ENCODE results near the gene ATRAID.
"Not testable (repeated sequence)": the region's sequence is repeated elsewhere in the genome, so short reads cannot be mapped to it uniquely, and the experiment has no call there.

The ATRAID gene

DNA sequence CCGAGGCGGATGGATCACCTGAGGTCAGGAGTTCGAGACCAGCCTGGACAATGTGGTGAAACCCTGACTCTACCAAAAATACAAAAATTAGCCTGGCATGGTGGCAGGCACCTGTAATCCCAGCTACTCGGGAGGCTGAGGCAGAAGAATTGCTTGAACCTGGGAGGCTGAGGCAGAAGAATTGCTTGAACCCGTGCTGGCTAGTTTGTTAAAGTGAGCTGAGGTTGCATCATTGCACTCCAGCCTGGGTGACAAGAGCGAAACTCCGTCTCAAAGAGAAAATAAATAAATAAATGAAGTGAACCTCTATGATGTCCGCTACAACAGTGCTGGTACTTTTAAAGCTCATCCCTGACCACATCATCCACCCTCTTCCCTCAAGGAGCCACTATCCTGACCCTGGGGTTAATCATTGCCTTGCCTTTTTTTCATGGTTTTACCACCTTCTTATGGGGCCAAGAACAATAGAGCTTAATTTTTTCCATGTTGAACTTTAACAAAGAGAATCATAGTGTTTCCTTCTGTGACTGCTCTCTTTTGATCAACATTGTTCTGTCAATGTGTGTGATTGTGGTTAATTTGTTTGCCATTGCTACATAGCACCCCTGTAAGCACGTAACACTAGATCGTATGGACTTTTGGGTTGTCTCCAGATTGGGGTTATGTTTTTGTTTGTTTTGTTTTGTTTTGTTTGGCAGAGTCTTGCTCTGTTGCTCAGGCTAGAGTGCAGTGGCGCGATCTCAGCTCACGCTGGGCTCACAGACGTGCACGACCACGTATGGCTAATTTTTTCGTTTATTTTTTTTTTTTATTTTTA lies 17.1 kb upstream of the ATRAID start:
- DNase-seq = no peak

DNA sequence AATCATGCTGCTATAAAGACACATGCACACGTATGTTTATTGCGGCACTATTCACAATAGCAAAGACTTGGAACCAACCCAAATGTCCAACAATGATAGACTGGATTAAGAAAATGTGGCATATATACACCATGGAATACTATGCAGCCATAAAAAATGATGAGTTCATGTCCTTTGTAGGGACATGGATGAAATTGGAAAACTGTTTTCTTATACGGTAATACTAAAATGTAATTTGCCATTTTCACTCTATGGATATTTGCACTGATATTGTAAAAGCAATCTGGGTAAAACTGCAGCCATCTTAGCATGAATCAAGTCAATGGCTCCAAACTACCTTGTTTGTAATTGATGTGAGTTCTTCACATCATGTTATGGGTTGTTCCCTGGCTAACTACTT lies 16.0 kb upstream of the ATRAID start:
- not testable (repeated sequence) for DNase-seq

DNA sequence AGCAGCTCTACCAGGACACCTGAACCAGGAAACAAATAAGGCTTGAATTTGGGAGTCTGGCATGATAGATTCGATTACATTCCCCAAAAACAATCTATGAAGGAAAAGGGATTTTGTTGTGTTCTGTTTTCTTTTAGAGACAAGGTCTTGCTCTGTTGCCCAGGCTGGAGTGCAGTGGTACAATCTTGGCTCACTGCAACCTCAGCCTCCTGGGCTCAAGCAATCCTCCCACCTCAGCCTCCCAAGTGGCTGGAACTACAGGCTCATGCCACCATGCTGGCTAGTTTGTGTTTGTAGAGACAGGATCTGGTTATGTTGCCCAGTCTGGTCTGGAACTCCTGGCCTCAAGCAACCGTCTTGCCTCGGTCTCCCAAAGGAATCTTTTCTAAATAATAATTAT lies 13.8 kb upstream of the ATRAID start:
- not testable (repeated sequence) for DNase-seq

DNA sequence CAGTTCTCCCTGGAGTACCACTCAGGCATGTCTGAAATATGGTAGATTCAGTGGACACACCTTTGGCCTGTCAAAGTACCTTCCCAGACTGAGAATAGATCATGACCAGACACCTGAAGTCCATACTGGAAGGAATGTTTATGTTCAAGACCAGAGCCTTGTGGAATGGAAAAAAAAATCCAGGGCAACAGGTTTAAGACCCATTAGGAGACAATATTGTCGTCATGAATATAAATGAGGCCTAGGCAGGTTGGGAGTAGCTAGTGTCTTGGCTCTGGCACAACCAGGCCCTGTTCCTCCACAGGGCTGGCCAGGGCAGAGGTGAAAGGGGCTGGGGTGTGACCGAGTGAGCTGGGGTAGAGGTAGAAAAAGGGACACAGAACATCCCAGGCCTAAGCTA lies 13.2 kb upstream of the ATRAID start:
- DNase-seq = no peak

DNA sequence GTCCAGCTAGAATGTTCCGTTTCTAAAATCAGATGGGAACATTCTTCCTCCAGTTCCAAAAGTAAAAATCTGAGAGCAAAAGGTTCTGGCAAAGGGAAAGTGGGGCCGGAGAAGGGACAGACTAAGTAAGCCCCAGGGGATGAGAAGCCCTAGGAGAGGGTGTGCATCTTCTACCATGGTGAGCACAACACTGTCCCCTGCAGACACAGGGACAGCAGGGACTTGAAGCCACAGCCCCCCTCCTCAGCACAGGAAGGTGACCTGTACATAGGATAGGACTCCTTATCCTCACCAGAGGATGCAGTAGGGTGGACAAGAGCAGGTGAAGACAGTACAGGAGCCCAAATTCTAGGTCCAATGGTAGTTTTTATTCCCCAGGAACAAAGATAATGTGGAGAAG lies 12.6 kb upstream of the ATRAID start:
- no peak for DNase-seq

DNA sequence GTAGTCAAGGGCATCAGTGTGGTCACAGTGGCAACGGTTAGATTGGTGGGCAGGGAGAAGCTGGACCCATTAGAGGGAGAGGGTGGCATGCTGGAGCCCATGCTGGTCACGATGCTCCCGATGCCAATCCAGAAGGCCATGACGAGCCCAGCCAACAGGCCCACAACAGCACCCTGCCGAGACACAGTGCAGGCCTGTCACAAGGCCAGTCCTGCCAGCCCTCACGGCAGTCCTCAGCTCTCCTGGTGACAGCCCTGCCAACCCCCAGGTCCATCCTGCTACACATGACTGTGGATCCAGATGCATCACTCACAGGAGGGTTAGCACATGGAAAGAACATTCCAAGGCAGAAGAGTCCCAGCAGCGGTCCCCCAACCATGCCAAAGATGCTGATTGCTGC lies 10.2 kb upstream of the ATRAID start:
- no peak for DNase-seq

DNA sequence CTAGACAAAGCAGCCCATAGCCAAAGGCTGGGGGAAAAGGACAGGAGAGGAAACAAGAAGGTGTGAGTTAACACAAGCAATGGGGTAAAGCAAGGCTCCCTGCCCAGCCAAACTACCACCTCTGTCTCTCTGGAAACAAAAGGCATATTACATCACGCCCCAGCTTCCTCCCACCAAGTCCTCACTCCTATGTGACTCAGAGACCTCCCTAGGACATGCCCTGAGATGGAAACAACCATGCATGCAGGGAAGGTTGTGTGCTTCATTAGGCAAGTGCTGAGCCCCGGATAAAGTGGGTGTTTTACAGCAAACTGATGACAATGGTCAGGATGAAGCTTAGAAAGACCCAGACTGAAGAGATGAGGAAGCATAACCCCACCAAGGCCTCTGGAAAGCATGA lies 9.0 kb upstream of the ATRAID start:
- DNase-seq = no peak

DNA sequence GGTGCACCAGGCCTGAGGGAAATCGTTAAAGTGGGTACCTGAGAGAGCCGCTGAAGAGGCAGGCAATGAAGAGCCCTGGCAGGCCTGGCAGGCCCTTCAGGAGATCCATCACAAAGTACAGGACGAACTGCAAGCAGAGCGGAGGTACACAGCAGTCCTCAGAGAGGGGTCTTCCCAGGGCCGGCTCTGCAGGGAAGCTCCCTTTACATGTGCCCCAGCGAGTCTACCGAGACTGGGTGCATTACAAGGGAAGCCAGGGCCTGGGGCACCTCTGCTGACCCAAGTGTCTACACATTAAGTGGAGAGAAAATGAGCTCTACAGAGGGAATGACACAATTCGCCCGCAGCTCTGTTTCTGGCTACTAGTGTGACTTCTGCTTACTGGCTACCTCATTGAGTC lies 8.1 kb upstream of the ATRAID start:
- no peak for DNase-seq

DNA sequence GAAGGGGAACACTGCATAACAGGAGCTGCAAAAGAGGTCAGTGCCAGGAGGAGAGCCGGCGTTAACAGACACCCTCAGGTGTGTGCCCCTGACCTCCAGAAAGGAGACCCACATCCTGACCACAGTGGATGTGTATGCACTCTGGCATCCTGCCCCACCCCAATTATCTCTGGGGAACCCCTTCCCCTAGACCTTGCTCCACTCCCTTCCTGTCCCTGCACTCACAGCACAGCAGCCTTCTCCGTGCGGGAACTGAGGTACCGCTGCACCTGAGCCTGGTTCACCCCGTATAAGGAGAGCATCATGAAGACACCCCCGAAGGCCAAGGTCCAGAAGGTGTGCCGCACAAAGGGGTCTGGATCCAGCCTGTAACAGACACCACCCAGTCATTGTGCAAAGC lies 7.3 kb upstream of the ATRAID start:
- DNase-seq = no peak

DNA sequence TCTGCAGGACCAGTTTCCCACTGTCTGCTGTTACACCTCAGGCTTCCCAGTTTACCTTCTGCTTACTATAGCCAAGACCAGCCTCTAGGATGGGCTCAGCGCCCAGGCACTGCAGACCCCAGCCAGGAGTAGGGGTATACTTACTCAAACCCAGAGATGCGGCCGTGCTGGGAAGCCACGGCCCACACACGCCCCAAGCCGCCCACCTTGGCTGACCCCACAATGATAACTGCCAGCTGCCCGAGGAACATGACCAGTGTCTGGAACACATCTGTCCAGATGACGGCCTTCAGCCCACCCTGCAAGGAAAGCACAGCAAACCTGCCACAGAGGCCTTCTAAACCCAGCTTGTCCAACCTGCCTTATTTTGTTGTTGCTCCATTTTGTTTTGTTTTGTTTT lies 6.6 kb upstream of the ATRAID start:
- no peak for DNase-seq

DNA sequence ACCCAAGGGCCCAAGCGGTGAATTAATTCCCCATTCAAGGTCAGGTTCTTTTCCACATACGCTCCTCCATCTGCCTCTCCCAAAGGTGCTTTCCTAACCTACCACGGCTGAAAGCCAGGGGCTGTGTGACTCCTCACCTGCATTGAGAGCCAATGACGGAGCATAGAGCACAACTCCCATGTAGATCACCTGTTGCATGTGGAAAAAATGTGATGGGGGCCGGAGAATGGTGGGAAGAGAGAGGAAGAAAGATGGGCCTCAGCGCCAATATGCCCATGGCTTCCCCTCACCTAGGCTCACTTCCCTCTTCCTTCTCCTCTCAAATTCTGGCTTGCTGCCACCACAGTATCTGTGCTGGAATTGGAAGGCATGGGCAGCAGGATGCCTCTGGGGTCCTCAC lies 5.5 kb upstream of the ATRAID start:
- DNase-seq = no peak

DNA sequence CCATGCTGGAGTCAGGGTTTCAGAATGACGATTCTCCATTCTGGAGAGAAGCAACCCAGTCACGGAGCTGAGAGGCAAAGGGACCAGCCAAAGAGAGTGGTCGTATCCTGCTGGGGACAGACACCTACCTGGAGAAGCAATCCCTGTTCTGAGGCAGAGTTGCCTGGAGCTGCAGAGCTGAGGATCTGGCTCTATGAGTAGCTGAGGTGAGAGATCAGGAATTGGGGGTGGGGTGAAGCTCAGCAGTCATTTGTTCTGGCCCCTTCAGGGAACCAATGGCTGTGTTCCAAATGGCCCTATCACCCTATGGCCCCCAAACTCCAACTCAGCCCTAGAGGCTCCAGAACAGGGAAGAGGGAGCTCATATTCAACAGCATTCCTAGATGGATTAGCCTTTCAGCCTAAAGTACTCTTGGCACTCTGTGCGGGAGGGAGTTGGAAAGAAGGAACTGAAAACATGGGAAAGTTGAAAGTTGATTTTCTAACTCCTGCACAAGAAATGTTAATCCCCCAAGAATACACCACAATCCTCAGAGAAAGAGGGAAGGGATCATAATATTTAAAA lies 3.3 kb upstream of the ATRAID start:
- no peak for DNase-seq

DNA sequence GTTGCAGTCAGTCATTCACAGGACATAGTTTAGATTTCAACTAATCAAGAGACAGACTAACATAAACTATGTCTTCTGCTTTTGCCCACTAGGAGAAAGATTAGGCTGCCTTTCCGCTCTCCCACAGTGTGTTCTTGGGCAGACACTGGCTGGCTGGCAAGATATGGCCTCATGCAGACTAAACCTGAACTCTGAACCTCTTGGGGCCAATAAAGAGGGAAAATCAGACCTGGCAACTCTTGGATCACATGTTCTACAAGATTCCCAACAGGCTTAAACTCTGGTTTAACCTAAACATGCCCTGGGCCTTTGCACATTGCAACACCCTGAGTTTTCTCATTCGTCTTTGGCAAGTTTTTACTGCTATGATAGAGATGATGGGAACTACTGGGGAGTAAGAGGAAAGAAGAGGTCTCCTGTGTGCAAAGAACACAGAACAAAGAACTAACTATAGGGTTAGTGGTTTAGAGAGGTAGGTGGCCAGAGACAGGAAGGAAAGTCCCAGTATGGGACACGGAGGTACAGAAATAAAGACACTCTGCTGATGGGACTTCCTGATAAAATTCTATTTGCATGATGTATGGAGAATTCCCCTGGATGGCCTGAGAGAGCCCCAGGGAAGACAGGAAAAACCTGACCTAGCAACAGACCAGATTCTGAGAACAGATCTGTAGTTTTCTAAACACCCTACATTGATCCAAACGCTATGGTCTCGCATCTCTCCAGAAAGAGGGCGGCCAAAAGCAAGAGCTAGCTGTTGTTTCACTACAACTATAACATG lies 2.0 kb upstream of the ATRAID start:
- DNase-seq = no peak

DNA sequence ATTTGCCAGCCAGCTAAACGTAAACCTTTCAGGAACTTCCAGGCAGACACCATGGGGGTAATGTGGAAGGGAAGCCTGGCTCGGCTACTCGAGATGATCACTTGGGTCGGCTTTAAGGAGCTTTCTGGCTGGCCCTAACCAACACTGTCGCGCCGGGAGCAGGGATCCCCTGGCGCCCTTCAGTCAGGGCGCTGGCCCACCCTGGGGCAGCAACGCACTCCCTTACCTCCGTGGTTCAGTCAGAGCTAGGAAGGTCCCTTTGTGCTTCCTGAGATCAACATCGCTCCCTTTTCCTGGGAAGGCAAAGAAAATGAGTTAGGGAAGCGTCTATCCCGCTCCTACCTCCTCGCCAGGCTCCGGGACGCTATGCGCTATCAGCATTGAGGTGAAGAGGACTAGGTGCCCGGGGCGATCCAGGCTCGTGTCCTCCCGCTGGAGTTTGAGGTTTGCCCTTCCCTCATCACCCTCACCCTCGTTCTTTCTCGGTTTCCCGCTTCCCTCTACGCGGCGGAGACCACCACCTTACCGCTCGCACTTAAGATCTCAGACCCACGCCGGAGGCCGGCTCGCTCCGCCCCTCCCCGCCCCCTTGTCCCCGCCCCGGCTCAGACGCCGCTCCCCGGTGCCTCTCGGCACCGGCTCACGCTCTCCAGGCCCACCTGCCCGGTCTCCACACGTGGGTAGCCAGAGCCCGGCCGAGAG lies 449 bp upstream of the ATRAID start:
- no peak for DNase-seq

DNA sequence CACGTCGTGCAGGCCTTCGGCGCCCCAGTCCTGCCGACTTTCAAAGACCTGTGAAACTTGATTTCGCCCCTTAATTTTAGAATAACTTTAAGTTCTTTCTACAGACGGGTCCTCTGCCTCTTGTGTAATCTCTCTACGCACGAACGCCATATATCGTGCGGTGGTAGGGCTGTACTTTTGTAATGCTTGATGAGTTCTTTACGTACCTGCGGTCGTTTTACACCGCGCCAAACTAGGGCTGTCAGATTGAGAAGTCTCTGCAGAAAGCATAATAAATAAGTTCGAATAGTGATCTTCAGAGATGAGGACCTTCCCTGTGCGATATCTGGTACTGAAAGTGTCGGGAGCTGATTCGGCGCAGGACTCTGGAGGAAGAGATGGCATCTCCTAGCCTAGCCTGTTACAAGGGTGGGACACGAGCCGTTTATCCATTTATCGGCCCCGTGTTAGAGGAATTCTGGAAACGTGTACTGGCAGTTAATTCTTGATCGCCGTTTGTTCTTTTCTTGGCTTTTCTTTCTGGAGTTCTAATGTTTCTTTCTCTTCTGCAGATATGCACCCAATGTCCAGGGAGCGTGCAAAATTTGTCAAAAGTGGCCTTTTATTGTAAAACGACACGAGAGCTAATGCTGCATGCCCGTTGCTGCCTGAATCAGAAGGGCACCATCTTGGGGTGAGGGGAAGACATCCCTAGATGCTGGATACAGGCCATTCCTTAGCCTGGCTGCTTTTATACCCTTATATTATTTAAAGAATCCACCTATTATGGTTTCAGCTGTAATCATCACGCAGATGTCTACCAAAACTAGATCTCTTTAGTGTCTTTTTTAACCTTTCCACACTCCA lies 1.0 kb downstream of the ATRAID start:
- peak; percentile 57 for DNase-seq

DNA sequence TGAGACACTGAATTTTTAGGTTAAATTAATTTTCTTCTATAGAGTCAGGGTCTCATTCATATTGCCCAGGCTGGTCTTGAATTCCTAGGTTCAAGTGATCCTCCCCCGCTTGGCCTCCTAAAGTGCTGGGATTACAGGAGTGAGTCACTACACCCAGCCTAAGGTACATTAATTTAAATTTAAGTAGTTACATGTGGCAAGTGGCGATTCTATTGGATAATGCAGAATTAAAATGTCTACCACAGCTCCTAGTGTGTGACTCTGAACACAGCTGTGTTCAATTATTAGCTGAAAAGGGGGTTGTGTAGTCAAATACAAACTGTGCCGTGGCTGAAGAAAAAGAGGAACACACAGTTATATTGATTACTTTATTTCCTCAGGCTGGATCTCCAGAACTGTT lies 3.1 kb downstream of the ATRAID start:
- DNase-seq = no peak

DNA sequence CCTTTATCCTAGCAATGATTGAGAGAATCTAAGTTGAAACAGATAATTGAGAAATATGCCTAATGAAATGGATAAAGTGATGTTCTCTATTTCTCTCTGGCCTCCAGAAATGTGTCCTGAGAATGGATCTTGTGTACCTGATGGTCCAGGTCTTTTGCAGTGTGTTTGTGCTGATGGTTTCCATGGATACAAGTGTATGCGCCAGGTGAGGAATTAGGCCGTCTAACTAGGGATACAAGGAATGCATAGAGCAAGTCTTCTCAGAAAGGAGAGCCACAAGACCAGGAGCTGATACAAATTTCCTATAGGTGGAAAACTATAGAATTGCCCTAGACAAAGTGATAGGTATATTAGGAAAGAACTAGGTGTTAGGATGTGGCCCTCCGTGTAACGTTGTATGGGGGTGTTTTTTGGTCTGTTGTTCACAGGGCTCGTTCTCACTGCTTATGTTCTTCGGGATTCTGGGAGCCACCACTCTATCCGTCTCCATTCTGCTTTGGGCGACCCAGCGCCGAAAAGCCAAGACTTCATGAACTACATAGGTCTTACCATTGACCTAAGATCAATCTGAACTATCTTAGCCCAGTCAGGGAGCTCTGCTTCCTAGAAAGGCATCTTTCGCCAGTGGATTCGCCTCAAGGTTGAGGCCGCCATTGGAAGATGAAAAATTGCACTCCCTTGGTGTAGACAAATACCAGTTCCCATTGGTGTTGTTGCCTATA lies 4.7 kb downstream of the ATRAID start:
- no peak for DNase-seq

DNA sequence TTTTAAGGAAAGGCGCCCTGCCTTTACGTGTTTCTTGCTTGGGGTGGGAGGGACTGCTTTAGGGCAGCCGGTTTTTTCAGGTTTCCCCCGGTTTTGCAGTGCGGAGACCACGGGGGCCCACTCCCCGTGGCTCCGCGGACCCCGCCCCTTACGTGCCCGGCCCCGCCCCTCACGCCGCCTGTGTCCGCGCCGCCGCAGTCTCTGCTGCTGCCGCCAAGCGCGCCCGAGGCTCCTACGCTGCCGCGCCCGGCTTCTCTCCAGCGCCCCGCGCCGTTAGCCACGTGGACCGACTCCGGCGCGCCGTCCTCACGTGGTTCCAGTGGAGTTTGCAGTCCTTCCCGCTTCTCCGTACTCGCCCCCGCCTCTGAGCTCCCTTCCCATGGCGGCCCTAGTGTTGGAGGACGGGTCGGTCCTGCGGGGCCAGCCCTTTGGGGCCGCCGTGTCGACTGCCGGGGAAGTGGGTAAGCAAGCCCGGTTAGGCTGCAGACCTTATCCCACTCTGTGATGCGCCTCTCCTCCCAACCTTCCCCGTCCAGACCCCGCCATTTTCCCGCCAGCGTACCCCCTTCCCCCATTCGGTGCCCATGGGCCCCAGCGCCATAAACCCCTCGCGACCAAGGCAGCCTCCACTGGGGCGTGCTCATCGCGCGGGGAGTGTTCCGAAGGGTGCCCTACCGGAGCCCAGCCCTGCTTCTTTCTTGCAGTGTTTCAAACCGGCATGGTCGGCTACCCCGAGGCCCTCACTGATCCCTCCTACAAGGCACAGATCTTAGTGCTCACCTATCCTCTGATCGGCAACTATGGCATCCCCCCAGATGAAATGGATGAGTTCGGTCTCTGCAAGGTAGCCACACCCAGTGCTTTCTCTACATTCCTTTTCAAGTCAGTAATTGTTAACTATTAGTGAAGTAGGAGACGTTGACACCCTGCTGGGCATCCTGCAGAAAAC lies 5.6 kb downstream of the ATRAID start, which contains the start of gene CAD:
Gene CAD (plus strand): TSS at position 197 of the 949 bp plus-strand sequence. CDS start 183 bp downstream, at position 380.
- DNase-seq = peak; percentile 89

DNA sequence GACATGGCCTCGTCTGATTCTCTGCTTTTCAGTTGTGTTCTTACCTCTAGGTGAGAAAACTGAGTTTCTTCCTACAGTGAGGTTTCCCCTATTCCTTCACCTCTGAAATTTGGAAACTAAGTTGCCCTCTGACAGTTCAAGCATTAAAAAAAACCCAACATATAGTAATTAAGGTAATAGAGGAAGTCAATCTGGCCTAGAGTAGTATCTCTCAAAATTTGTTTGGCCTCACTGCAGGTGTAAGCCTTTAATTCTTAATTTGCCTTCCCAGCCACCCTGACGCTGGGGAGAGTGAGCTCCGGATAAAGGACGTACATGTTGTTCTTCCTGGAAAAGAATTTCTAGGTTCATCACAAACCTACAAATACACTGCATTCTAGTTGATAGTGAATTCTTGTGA lies 6.8 kb downstream of the ATRAID start:
- no peak for DNase-seq

DNA sequence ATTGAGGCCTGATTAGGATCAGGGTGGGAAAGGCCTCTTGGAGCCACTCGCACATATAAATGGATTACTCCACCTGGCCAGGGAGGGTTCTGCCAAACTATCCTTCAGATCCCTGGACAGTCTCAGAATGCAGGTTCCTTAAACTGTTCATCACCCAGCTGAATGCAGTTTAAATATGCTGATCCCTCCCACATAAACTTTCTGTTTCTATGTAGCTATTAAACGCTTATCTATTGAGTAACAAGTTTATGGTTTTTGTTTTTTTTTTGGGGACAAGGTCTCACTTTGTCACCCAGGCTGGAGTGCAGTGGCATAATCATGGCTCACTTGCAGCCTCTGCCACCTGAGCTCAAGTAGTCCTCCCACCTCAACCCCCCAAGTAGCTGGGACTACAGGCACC lies 7.2 kb downstream of the ATRAID start:
- no peak for DNase-seq
